ENCODE measurements around the gene OCLN.
"Not testable (repeated sequence)": the region's sequence is repeated elsewhere in the genome, so short reads cannot be mapped to it uniquely, and the experiment has no call there.

Gene OCLN

GRCh38 chr5:69528609-69529008 is 36.0 kb downstream of the OCLN start:
- DNase-seq (no peak), ATAC-seq (no peak)

GRCh38 chr5:69530561-69531405 is 38.2 kb downstream of the OCLN start:
- DNase-seq: no peak
- no peak for ATAC-seq

DNA sequence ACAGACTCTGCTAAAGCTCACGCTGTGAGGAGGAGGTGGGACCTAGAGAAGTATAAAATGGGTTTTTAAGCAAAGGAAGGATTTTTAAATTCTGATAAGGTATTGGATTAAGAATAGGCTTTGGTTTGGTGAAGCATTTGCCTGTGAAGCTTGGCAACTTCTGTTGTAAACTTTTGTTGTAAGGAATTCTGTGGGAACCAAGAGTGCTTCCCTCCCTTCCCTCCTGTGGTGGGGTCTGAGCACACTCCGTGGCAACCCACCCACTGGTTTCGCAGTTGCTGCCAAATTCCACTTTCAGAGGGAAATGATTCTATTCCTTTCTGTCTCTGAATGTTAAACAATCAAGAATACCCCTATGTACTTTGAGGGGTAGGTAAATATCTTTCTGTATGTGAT is 38.8 kb downstream of the OCLN start:
- no peak for ATAC-seq
- DNase-seq: no peak

DNA sequence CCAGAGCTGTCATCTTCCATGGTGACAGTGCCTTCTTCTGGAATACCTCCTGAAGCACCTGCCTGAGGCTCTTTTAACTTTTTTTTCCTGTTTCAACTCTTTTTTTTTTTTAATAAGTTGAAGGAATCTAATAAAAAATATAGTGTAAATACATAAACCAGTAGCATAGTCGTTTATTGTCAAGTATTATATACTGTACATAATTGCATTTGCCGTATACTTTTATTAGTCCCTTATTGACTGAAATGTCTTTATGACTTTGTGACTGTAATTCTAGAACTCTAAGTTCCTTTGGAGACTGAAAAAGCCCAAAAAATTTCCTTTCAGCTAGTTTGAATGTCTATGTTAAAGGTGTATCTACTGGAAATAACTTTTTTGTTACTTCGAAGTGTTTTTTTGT is 45.3 kb downstream of the OCLN start:
- ATAC-seq, DNase-seq: not testable (repeated sequence)

- not testable (repeated sequence) for DNase-seq, ATAC-seq
Measured at GRCh38 chr5:69538735-69539134, 46.1 kb downstream of the OCLN start.

DNA sequence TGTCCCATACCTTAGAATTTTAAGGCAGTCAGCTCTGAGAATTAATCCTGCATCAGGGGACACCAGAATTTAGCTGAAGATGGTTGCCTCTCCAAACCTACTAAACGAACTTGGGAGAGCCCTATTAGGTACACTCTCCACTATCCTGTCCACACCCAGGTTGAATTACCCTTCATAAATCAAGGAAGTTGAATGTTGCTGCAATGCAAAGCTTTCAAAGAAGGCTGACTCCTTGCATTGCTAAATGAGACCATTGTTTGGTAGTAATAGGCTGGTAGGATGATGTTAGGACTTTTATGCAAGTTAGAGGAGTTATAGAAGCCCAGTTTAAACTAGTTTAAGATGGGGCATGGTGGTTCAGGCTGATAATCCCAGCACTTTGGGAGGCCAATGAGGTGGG is 48.8 kb downstream of the OCLN start:
- ATAC-seq, DNase-seq: not testable (repeated sequence)

DNA sequence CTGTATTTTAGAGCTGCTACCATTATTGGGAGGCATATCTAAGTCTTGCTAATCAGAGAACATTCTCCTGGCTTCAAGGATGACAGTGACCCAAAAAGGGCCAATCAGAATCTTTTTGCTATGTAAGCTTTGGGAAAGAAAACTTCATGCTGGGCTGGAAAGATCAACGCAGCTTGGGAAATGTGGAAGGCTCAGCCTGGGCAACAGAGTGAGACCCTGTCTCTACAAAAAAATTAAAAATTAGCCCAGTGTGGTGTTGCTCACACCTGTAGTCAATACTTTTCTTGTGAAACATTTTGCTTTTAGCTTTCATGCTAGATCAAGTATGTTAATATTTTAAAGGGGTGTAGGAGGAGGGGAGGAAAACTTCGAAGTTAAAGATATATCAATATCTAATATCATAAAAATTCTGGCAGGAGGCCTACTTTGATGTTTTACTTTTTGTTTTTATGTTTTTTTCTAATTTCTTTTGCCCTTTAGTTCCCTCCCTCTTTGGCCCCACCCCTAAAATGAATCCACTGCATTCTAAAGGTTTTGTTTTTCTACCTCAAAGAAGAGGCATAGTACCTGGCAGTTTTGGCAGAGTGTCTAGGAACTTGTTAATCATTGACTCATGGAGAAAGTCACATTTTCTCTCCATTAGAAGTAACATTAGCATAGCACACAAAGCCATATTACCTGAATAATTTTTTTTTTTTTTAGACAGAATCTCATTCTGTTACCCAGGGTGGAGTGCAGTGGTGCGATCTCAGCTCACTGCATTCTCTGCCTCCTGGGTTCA is 50.4 kb downstream of the OCLN start:
- ATAC-seq, DNase-seq: not testable (repeated sequence)

DNA sequence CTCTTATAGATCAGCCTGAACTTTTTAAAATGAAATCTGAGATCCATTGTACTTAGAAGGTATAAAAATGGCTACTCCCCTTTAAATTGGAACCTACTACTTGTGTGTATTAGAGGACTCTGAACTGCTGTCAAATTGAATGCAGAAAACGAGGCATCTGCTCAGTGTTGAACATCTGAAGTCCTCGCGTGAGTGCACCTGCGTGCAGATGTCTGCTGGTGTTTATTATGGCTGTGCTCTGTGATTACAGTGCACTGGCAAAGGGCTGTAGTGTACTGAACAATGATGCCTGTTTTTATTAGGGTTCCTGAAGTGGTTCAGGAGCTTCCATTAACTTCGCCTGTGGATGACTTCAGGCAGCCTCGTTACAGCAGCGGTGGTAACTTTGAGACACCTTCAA is 52.0 kb downstream of the OCLN start:
- DNase-seq, ATAC-seq: not testable (repeated sequence)

GRCh38 chr5:69559908-69560330 is 67.3 kb downstream of the OCLN start, which contains the start of gene GTF2H2C:
Gene GTF2H2C (plus strand): TSS chr5:69560191. CDS start chr5:69565133, 4,942 bp downstream.
- ATAC-seq (peak; percentile 100), DNase-seq (peak; percentile 69)

DNA sequence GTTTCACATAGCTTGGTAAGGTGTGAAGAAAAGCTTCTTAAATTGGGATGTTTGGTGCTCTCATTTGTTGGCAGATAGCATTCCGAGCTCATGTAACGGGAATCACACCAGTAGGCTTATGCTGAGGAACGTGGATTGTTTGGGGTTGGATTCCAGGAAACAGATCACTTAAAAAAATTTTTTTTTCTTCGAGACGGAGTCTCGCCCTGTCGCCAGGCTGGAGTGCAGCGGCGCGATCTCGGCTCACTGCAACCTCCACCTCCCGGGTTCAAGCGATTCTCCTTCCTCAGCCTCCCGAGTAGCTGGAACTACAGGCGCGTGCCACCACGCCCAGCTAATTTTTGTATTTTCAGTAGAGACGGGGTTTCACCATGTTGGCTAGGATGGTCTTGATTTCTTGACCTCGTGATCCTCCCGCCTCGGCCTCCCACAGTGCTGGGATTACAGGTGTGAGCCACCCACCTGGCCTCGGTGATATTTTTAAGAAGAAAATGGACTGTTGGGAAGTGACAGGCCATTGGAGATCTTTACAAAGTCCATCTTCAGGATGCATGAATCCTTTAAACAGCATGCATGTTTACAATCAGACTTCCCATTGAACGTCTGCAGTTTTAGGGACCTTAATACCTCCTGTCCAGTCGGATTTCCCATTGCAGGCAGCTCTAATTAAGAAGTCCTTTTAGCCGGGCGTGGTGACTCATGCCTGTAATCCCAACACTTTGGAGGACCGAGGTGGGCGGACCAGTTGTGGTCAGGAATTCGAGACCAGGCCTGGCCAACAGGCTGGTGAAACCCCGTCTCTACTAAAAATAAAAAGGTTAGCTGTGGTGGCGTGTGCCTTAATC is 68.2 kb downstream of the OCLN start:
- ATAC-seq, DNase-seq: not testable (repeated sequence)

- ATAC-seq, DNase-seq: not testable (repeated sequence)
Measured at GRCh38 chr5:69566172-69566571, 73.6 kb downstream of the OCLN start.

DNA sequence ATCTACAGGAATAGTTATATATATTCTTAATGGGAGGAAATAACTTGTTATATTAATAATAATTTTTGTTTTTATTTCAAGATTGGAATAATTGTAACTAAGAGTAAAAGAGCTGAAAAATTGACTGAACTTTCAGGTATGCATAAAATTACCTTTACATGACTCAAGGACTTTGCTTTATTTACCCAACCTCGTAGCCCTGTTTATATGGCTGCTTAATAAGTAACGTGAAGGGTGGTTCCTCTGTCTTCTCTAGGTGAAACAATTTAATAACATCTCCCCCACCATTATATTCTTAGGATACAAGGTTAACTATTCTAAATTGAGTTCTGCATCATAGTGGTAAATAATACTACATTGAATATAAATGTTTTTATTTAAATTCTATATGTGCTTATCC is 75.5 kb downstream of the OCLN start:
- not testable (repeated sequence) for ATAC-seq

GRCh38 chr5:69583356-69583755 is 90.8 kb downstream of the OCLN start:
- ATAC-seq, DNase-seq: not testable (repeated sequence)

More for the DNA sequence above, 75.5 kb downstream of the OCLN start:
- not testable (repeated sequence) for DNase-seq

- DNase-seq, ATAC-seq: not testable (repeated sequence)
Measured at GRCh38 chr5:69596114-69596840, 103.7 kb downstream of the OCLN start.

DNA sequence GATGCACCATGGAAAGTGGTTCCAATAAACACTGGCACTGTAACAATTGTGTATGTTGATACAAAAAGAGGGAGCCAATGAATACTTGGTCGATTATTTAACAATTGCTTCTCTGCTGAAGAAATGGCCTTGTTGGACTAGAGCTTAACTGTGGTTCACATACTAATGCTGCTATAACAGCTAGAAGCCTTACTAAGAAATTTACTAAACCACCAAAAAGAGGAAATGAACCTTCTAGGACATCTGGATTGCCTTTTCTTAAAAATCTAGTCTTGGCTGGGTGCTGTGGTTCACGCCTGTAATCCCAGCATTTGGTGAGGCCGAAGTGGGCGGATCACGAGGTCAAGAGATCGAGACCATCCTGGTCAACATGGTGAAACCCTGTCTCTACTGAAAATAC is 109.4 kb downstream of the OCLN start:
- not testable (repeated sequence) for ATAC-seq, DNase-seq

DNA sequence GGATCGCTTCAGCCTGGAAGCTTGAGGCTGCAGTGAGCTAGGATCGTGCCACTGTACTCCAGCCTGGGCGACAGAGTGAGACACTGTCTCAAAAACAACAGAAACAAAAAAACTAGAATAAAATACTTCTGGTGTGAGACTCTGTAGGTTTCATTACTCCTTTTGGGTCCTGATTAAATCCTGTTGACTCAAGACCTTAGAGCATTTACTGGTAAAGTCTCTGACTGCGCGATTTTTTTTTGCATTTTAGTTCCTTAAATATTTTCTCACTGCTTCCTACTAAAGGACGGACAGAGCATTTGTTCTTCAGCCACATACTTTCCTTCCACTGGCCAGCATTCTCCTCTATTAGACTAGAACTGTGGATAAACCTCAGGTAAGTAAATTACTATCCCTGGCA is 114.2 kb downstream of the OCLN start:
- DNase-seq, ATAC-seq: not testable (repeated sequence)

Data from stimulated activated naive CD8-positive, alpha-beta T cell treated with anti-CD3 and anti-CD28 coated beads, Interleukin-15, Interleukin-2, amounts not matched to agents 100 U/mL and 50 U/mL, for 24 hours (primary cell).